ENCODE results near the gene CYP27B1. TPM values are rescaled to one million over a fixed set of nuclear protein-coding genes. Genes with fewer than 3 reads are reported as not detected.
A peak's percentile ranks its signal among the peaks of the same experiment; 100 is the strongest.

The CYP27B1 gene
- total RNA-seq, 1 donor from 2014 or later, result 4.2 TPM

GRCh38 chr12:57731411-57732080 is 35.3 kb downstream of the CYP27B1 start:
- peaks cover 12% of the 10 kb centered on the region for H3K4me1 Mint-ChIP-seq
- peaks cover 2% of the 10 kb centered on the region for H3K36me3 Mint-ChIP-seq (ENCODE audit: low read depth)
- H3K4me3 Mint-ChIP-seq, result no peak overlapping the region
- H3K9me3 Mint-ChIP-seq, result no peaks in the 10 kb centered on the region
- DNase-seq (ENCODE audit: low read depth, low spot score), result no peak
- H3K27me3 Mint-ChIP-seq (ENCODE audit: low read depth), result peaks cover 100% of the 10 kb centered on the region
- TF ChIP-seq CTCF (conservative IDR thresholded peaks at IDR 0.05), result no peak
- no peak overlapping the region for H3K27ac Mint-ChIP-seq (ENCODE audit: unreplicated experiment)

GRCh38 chr12:57730336-57731067 is 36.4 kb downstream of the CYP27B1 start:
- no peak for DNase-seq (ENCODE audit: low read depth, low spot score)
- Mint-ChIP-seq H3K36me3 (ENCODE audit: low read depth) (peaks cover 2% of the 10 kb centered on the region), H3K9me3 (no peaks in the 10 kb centered on the region), H3K4me3 (peak overlapping the region; percentile 25), H3K27ac (ENCODE audit: unreplicated experiment) (no peak overlapping the region), H3K27me3 (ENCODE audit: low read depth) (peaks cover 98% of the 10 kb centered on the region), H3K4me1 (peaks cover 9% of the 10 kb centered on the region)
- TF ChIP-seq CTCF (conservative IDR thresholded peaks at IDR 0.05), result no peak

GRCh38 chr12:57729321-57729844 is 37.5 kb downstream of the CYP27B1 start:
- H3K27me3 Mint-ChIP-seq (ENCODE audit: low read depth), result peaks cover 97% of the 10 kb centered on the region
- no peak overlapping the region for H3K27ac Mint-ChIP-seq (ENCODE audit: unreplicated experiment)
- H3K4me3 Mint-ChIP-seq, result peak overlapping the region; percentile 77
- no peaks in the 10 kb centered on the region for H3K9me3 Mint-ChIP-seq
- DNase-seq (ENCODE audit: low read depth, low spot score), result no peak
- no peak for TF ChIP-seq CTCF (conservative IDR thresholded peaks at IDR 0.05)
- peaks cover 8% of the 10 kb centered on the region for H3K4me1 Mint-ChIP-seq
- H3K36me3 Mint-ChIP-seq (ENCODE audit: low read depth), result peaks cover 2% of the 10 kb centered on the region

GRCh38 chr12:57727758-57728395 is 39.0 kb downstream of the CYP27B1 start:
- no peak for DNase-seq (ENCODE audit: low read depth, low spot score)
- TF ChIP-seq CTCF (conservative IDR thresholded peaks at IDR 0.05), result no peak
- H3K36me3 Mint-ChIP-seq (ENCODE audit: low read depth), result peaks cover 2% of the 10 kb centered on the region
- peaks cover 8% of the 10 kb centered on the region for H3K4me1 Mint-ChIP-seq
- peak overlapping the region; percentile 69 for H3K4me3 Mint-ChIP-seq
- H3K9me3 Mint-ChIP-seq, result no peaks in the 10 kb centered on the region
- peaks cover 97% of the 10 kb centered on the region for H3K27me3 Mint-ChIP-seq (ENCODE audit: low read depth)
- H3K27ac Mint-ChIP-seq (ENCODE audit: unreplicated experiment), result no peak overlapping the region

GRCh38 chr12:57726884-57727757 is 39.8 kb downstream of the CYP27B1 start:
- TF ChIP-seq CTCF (conservative IDR thresholded peaks at IDR 0.05), result peak; percentile 36
- peaks cover 8% of the 10 kb centered on the region for H3K4me1 Mint-ChIP-seq
- H3K27me3 Mint-ChIP-seq (ENCODE audit: low read depth), result peaks cover 92% of the 10 kb centered on the region
- H3K36me3 Mint-ChIP-seq (ENCODE audit: low read depth), result peaks cover 2% of the 10 kb centered on the region
- DNase-seq (ENCODE audit: low read depth, low spot score), result no peak
- peak overlapping the region; percentile 69 for H3K4me3 Mint-ChIP-seq
- H3K27ac Mint-ChIP-seq (ENCODE audit: unreplicated experiment), result no peak overlapping the region
- H3K9me3 Mint-ChIP-seq, result no peaks in the 10 kb centered on the region

Data from neural crest cell (in vitro differentiated cells).